ENCODE measurements around the gene ROR2. TPM values are rescaled to one million over a fixed set of nuclear protein-coding genes. Genes with fewer than 3 reads are reported as not detected.

ROR2 gene
- total RNA-seq, 2 experiments from 2014 or later, result not detected

DNA sequence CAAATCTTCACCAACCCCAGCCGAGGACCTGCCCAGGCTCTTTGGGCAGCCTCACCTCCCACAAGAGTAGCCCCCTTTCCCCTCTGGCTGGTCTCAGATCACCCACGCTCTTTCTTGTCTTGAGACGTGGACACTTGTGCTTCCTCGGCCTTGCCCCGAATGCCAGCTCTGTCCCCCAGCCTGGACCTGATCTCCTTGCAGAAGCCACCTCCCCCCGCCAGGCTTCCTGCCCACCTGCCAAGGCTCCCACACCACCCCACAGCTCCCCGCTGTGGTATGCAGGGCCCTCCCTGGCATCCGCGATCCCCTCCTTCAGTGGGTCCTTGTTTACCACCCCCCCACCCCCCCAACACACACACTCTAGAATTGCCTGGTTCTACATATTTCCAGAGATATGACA lies 133.7 kb downstream of the ROR2 start:
- no peaks in the 10 kb centered on the region for H3K4me1 Mint-ChIP-seq (ENCODE audit: low read depth)
- H3K36me3 ChIP-seq (ENCODE audit: insufficient read depth, low read length), result no peaks in the 10 kb centered on the region
- CTCF ChIA-PET, result no interaction called here
- no peaks in the 10 kb centered on the region for H3K9me3 ChIP-seq (ENCODE audit: control insufficient read depth in 1 of 2, insufficient read depth in 1 of 2, low read length in 2 of 2)
- no peak for ATAC-seq (ENCODE audit: poor library complexity)
- peaks cover 0 to 3% of the 10 kb centered on the region in 2 experiments for H3K27me3 ChIP-seq (ENCODE audit: control insufficient read depth in 1 of 2, insufficient read depth in 2 of 2, low read length in 2 of 2)
- no peak overlapping the region for H3K4me3 ChIP-seq (ENCODE audit: low read length)
- no peak for DNase-seq
- no peak overlapping the region for H3K27ac ChIP-seq (ENCODE audit: low read depth in 1 of 2, low read length in 2 of 2)
- no peaks in the 10 kb centered on the region for H3K4me1 ChIP-seq (ENCODE audit: insufficient read depth, low read length)
- H3K9me3 Mint-ChIP-seq, result no peaks in the 10 kb centered on the region
- POLR2A ChIA-PET, result no interaction called here
- no peak overlapping the region for H3K27ac Mint-ChIP-seq
- TF ChIP-seq, protein P1, sequence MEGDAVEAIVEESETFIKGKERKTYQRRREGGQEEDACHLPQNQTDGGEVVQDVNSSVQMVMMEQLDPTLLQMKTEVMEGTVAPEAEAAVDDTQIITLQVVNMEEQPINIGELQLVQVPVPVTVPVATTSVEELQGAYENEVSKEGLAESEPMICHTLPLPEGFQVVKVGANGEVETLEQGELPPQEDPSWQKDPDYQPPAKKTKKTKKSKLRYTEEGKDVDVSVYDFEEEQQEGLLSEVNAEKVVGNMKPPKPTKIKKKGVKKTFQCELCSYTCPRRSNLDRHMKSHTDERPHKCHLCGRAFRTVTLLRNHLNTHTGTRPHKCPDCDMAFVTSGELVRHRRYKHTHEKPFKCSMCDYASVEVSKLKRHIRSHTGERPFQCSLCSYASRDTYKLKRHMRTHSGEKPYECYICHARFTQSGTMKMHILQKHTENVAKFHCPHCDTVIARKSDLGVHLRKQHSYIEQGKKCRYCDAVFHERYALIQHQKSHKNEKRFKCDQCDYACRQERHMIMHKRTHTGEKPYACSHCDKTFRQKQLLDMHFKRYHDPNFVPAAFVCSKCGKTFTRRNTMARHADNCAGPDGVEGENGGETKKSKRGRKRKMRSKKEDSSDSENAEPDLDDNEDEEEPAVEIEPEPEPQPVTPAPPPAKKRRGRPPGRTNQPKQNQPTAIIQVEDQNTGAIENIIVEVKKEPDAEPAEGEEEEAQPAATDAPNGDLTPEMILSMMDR (IDR thresholded peaks at IDR 0.05), result no peak
- no peak overlapping the region for H3K4me3 Mint-ChIP-seq
- intact Hi-C loops (cut with DNase I, micrococcal nuclease), result no loop called here
- no peaks in the 10 kb centered on the region for H3K36me3 Mint-ChIP-seq (ENCODE audit: low read depth)
- H3K27me3 Mint-ChIP-seq, result no peaks in the 10 kb centered on the region

DNA sequence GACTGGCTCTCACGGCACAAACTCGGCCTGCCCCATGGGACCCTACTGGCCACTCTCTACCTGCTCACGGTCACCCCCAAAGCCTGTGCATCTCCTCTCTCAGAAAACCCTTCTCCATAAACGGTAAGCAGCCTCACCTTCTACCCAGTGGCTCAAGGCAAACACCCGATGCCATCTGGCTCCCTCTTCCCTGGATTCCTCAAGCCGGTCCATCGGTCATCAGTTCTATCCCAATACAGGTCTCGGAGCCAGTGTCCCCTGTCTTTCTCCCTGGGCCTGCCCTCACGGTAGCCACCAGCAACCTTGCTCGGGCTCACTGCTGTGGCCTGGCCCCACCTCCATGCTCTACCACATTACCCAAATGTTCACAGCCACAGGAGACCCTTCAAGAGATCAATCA lies 134.1 kb downstream of the ROR2 start:
- ChIA-PET CTCF (no interaction called here), POLR2A (no interaction called here)
- Histone ChIP-seq H3K4me3 (ENCODE audit: low read length) (no peak overlapping the region), H3K27me3 (ENCODE audit: control insufficient read depth in 1 of 2, insufficient read depth in 2 of 2, low read length in 2 of 2) (peaks cover 0 to 3% of the 10 kb centered on the region in 2 experiments), H3K36me3 (ENCODE audit: insufficient read depth, low read length) (no peaks in the 10 kb centered on the region), H3K4me1 (ENCODE audit: insufficient read depth, low read length) (no peaks in the 10 kb centered on the region), H3K9me3 (ENCODE audit: control insufficient read depth in 1 of 2, insufficient read depth in 1 of 2, low read length in 2 of 2) (no peaks in the 10 kb centered on the region), H3K27ac (ENCODE audit: low read depth in 1 of 2, low read length in 2 of 2) (no peak overlapping the region)
- Mint-ChIP-seq H3K27ac (no peak overlapping the region), H3K36me3 (ENCODE audit: low read depth) (no peaks in the 10 kb centered on the region), H3K4me1 (ENCODE audit: low read depth) (no peaks in the 10 kb centered on the region), H3K4me3 (no peak overlapping the region), H3K27me3 (no peaks in the 10 kb centered on the region), H3K9me3 (no peaks in the 10 kb centered on the region)
- no peak for DNase-seq
- ATAC-seq (ENCODE audit: poor library complexity), result no peak
- intact Hi-C loops (cut with DNase I, micrococcal nuclease), result no loop called here
- TF ChIP-seq, protein P1 (IDR thresholded peaks at IDR 0.05), result no peak

DNA sequence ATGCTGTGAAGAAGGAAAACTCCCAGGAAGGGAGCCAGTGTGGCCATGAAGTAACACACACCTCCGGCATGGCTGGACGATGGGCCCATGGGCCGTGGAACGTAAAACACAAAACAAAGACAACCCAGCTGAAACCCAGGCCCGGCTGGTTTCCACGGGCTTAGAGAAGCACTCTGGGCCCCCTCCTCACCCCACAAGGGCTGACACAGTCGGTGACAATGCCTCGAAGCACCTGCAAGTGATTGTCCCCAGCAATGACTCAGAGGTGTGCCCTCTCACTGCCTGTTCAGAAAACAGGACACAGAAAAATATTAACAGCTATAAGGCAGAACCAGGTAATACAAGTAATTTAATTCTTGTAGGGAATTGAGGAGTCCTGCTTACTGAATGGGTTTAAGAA lies 135.3 kb downstream of the ROR2 start:
- Mint-ChIP-seq H3K4me1 (ENCODE audit: low read depth) (no peaks in the 10 kb centered on the region), H3K4me3 (no peak overlapping the region), H3K9me3 (no peaks in the 10 kb centered on the region), H3K36me3 (ENCODE audit: low read depth) (no peaks in the 10 kb centered on the region), H3K27ac (no peak overlapping the region), H3K27me3 (no peaks in the 10 kb centered on the region)
- ChIA-PET CTCF (no interaction called here), POLR2A (no interaction called here)
- Histone ChIP-seq H3K27ac (ENCODE audit: low read depth in 1 of 2, low read length in 2 of 2) (no peak overlapping the region), H3K4me3 (ENCODE audit: low read length) (no peak overlapping the region), H3K27me3 (ENCODE audit: control insufficient read depth in 1 of 2, insufficient read depth in 2 of 2, low read length in 2 of 2) (no peaks in the 10 kb centered on the region), H3K36me3 (ENCODE audit: insufficient read depth, low read length) (no peaks in the 10 kb centered on the region), H3K4me1 (ENCODE audit: insufficient read depth, low read length) (no peaks in the 10 kb centered on the region), H3K9me3 (ENCODE audit: control insufficient read depth in 1 of 2, insufficient read depth in 1 of 2, low read length in 2 of 2) (no peaks in the 10 kb centered on the region)
- TF ChIP-seq, protein P1 (IDR thresholded peaks at IDR 0.05), result no peak
- intact Hi-C loops (cut with DNase I, micrococcal nuclease), result no loop called here
- ATAC-seq (ENCODE audit: poor library complexity) (no peak), DNase-seq (no peak)

Measured in CD4-positive, alpha-beta T cell (primary cell).